Hematopoietic multipotent progenitor cell treated with erythropoietin and hydrocortisone succinate and interleukin-3 and kit ligand, for 15 days (in vitro differentiated cells): ENCODE results near the gene SLC29A1.
A peak's percentile ranks its signal among the peaks of the same experiment; 100 is the strongest.
"Not testable (repeated sequence)": the region's sequence is repeated elsewhere in the genome, so short reads cannot be mapped to it uniquely, and the experiment has no call there.

Experiments
- DNase-seq: peaks from one replicate; pipeline ENCODE4 v3.0.0-alpha.2; 2015; ENCODE audit warnings: low spot score

SLC29A1 gene

GRCh38 chr6:44222486-44223318 is 693 bp upstream of the SLC29A1 start:
- no peak for DNase-seq

- peak; percentile 53 for DNase-seq
Measured at GRCh38 chr6:44224029-44224964, 902 bp downstream of the SLC29A1 start.

GRCh38 chr6:44224965-44225305 is 1.5 kb downstream of the SLC29A1 start:
- no peak for DNase-seq

- DNase-seq, result peak; percentile 87
Measured at GRCh38 chr6:44225579-44226325, 2.4 kb downstream of the SLC29A1 start.

- DNase-seq, result peak; percentile 24
Measured at GRCh38 chr6:44226368-44227147, 3.2 kb downstream of the SLC29A1 start.

- DNase-seq, result peak; percentile 46
Measured at GRCh38 chr6:44227148-44227793, 3.9 kb downstream of the SLC29A1 start.

- DNase-seq, result no peak
Measured at GRCh38 chr6:44228031-44228430, 4.6 kb downstream of the SLC29A1 start.

- no peak for DNase-seq
Measured at GRCh38 chr6:44228433-44228832, 5.0 kb downstream of the SLC29A1 start.

- no peak for DNase-seq
Measured at GRCh38 chr6:44228836-44229235, 5.4 kb downstream of the SLC29A1 start.

GRCh38 chr6:44229376-44230033 is 6.1 kb downstream of the SLC29A1 start:
- DNase-seq, result no peak

GRCh38 chr6:44230034-44230675 is 6.8 kb downstream of the SLC29A1 start:
- DNase-seq, result no peak

- DNase-seq, result not testable (repeated sequence)
Measured at GRCh38 chr6:44231426-44231825, 8.0 kb downstream of the SLC29A1 start.

- DNase-seq, result no peak
Measured at GRCh38 chr6:44232676-44233566, 9.5 kb downstream of the SLC29A1 start.

- DNase-seq, result no peak
Measured at GRCh38 chr6:44233567-44234100, 10.2 kb downstream of the SLC29A1 start.

- DNase-seq, result peak; percentile 68
Measured at GRCh38 chr6:44234101-44235025, 11.0 kb downstream of the SLC29A1 start.

GRCh38 chr6:44235269-44235668 is 11.9 kb downstream of the SLC29A1 start:
- no peak for DNase-seq

GRCh38 chr6:44235891-44236516 is 12.6 kb downstream of the SLC29A1 start:
- no peak for DNase-seq
